ENCODE data around the gene SARM1. TPM values are rescaled to one million over a fixed set of nuclear protein-coding genes. Genes with fewer than 3 reads are reported as not detected.

The SARM1 gene
- total RNA-seq, 1 donor: 5.8 TPM

- Histone ChIP-seq H3K9me3 (ENCODE audit: low read depth, low read length) (no peaks in the 10 kb centered on the region), H2AFZ (ENCODE audit: low read length) (no peak overlapping the region), H3K4me3 (ENCODE audit: insufficient read depth, low read length) (no peak overlapping the region), H4K20me1 (ENCODE audit: insufficient read depth, low read length) (peaks cover 5% of the 10 kb centered on the region), H3K27ac (ENCODE audit: low read depth, low read length) (no peak overlapping the region), H3K4me2 (ENCODE audit: insufficient read depth, low read length) (no peak overlapping the region), H3K4me1 (ENCODE audit: insufficient read depth, low read length) (no peaks in the 10 kb centered on the region), H3K36me3 (ENCODE audit: insufficient read depth, low read length) (peaks cover 34% of the 10 kb centered on the region), H3K79me2 (ENCODE audit: insufficient read depth, low read length) (peaks cover 14% of the 10 kb centered on the region), H3K27me3 (ENCODE audit: insufficient read depth, low read length) (no peaks in the 10 kb centered on the region)
- DNase-seq (ENCODE audit: insufficient read length, low spot score, missing footprints): no peak
- no peak for TF ChIP-seq CTCF (IDR thresholded peaks at IDR 0.05; ENCODE audit: extremely low read depth, low read depth, low read length)
Measured at GRCh38 chr17:28326114-28326513, 45.4 kb upstream of the SARM1 start.

DNA sequence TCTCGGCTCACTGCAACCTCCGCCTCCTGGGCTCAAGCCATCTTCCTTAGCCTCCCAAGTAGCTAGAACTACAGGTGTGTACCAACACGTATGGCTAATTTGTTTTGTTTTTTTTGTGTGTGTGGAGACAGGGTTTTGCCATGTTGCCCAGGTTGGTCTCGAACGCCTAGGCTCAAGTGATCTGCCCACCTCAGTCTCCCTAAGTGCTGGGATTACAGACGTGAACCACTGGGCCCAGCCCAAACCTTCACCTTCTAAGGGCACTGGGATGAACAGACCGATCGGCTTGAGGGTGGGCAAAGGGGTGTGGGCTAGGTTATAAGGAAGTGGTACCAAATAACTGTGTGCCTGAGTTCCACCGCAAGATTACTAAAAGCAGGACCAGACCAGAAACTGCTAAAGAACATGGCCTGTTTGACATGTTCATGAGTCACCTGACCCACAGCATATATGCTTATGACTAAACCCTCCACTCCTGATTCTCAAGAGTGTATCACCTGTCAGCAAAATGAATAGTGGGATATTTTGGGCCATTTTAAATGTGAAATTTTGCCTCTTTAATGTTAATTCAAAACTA, 44.4 kb upstream of the SARM1 start:
- H3K4me2 ChIP-seq (ENCODE audit: insufficient read depth, low read length): no peak overlapping the region
- no peaks in the 10 kb centered on the region for H3K4me1 ChIP-seq (ENCODE audit: insufficient read depth, low read length)
- H3K27me3 ChIP-seq (ENCODE audit: insufficient read depth, low read length): no peaks in the 10 kb centered on the region
- H3K79me2 ChIP-seq (ENCODE audit: insufficient read depth, low read length): peaks cover 21% of the 10 kb centered on the region
- H4K20me1 ChIP-seq (ENCODE audit: insufficient read depth, low read length): peaks cover 10% of the 10 kb centered on the region
- DNase-seq (ENCODE audit: insufficient read length, low spot score, missing footprints): no peak
- H3K27ac ChIP-seq (ENCODE audit: low read depth, low read length): peak overlapping the region; percentile 34
- H3K36me3 ChIP-seq (ENCODE audit: insufficient read depth, low read length): peaks cover 44% of the 10 kb centered on the region
- no peaks in the 10 kb centered on the region for H3K9me3 ChIP-seq (ENCODE audit: low read depth, low read length)
- no peak overlapping the region for H3K4me3 ChIP-seq (ENCODE audit: insufficient read depth, low read length)
- no peak overlapping the region for H2AFZ ChIP-seq (ENCODE audit: low read length)
- TF ChIP-seq CTCF (IDR thresholded peaks at IDR 0.05; ENCODE audit: extremely low read depth, low read depth, low read length): no peak

DNA sequence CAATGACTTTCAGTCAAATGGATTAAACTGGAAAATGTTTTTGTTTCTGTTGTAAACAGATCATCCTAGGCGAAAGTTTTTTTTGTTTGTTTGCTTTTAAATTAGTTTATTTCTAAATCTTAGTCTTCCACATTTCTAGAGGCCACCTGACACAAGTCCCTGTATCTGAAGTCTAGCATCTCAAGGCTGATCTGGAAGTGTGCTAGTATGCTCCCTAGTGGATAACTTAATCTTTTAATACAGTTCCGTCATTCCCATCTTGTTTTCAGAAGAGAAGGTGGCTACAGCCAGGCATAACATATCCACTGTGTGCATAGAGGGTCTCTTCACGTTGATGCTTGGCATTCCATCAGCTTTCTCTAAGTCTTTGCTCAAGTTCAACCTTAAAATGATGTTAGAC, 43.8 kb upstream of the SARM1 start:
- no peaks in the 10 kb centered on the region for H3K4me1 ChIP-seq (ENCODE audit: insufficient read depth, low read length)
- peak; percentile 26 for TF ChIP-seq CTCF (IDR thresholded peaks at IDR 0.05; ENCODE audit: extremely low read depth, low read depth, low read length)
- DNase-seq (ENCODE audit: insufficient read length, low spot score, missing footprints): no peak
- no peaks in the 10 kb centered on the region for H3K27me3 ChIP-seq (ENCODE audit: insufficient read depth, low read length)
- H3K36me3 ChIP-seq (ENCODE audit: insufficient read depth, low read length): peaks cover 46% of the 10 kb centered on the region
- H4K20me1 ChIP-seq (ENCODE audit: insufficient read depth, low read length): peaks cover 10% of the 10 kb centered on the region
- no peak overlapping the region for H3K4me3 ChIP-seq (ENCODE audit: insufficient read depth, low read length)
- no peak overlapping the region for H3K27ac ChIP-seq (ENCODE audit: low read depth, low read length)
- peaks cover 27% of the 10 kb centered on the region for H3K79me2 ChIP-seq (ENCODE audit: insufficient read depth, low read length)
- no peak overlapping the region for H3K4me2 ChIP-seq (ENCODE audit: insufficient read depth, low read length)
- no peaks in the 10 kb centered on the region for H3K9me3 ChIP-seq (ENCODE audit: low read depth, low read length)
- no peak overlapping the region for H2AFZ ChIP-seq (ENCODE audit: low read length)

DNA sequence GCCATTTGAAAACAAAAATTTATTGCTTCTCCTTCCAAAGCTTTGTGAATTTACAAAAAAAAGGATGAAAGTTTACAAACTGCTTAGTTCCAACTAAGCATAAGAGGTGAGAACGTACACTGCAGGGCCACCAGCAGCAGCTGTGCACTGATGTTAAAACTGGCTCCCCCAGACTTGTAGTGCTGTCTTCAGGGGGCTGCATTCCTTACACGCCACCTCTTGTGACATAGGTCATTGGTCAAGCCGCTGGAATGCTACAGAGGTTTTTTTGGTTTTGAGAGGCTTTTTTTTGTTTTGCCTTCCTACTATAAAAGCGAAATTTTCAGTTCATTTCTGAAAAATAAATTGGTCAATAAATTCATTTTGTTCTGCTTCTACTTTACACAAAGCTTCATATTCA, 43.2 kb upstream of the SARM1 start:
- Histone ChIP-seq H2AFZ (ENCODE audit: low read length) (no peak overlapping the region), H3K79me2 (ENCODE audit: insufficient read depth, low read length) (peaks cover 33% of the 10 kb centered on the region), H3K4me3 (ENCODE audit: insufficient read depth, low read length) (no peak overlapping the region), H3K4me2 (ENCODE audit: insufficient read depth, low read length) (no peak overlapping the region), H3K4me1 (ENCODE audit: insufficient read depth, low read length) (peaks cover 3% of the 10 kb centered on the region), H3K36me3 (ENCODE audit: insufficient read depth, low read length) (peaks cover 46% of the 10 kb centered on the region), H3K27me3 (ENCODE audit: insufficient read depth, low read length) (no peaks in the 10 kb centered on the region), H3K27ac (ENCODE audit: low read depth, low read length) (no peak overlapping the region), H4K20me1 (ENCODE audit: insufficient read depth, low read length) (peaks cover 14% of the 10 kb centered on the region), H3K9me3 (ENCODE audit: low read depth, low read length) (no peaks in the 10 kb centered on the region)
- no peak for TF ChIP-seq CTCF (IDR thresholded peaks at IDR 0.05; ENCODE audit: extremely low read depth, low read depth, low read length)
- no peak for DNase-seq (ENCODE audit: insufficient read length, low spot score, missing footprints)
